Measurements from ENCODE around the gene ATF4.

DNA sequence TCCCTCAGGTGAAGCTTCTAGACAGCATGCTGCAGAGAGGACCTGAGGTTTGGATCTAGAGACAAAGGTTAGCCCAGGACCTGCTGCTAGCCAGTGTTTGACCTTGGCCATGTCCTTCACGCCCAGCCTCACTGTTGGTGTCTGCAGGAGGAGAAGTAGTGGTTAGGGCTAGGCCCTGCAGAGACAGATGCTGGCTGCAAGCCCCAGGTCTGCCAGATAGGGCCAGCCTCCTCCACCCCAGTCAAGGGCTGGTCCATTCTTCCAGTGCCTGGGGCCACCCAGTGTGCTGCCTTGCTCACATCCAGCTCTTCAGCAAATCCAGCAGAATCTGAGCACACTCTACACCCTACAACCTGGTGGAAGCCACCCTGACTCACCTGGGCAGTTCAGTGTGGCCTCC lies 39.8 kb upstream of the ATF4 start:
- TF ChIP-seq EP300 (IDR thresholded peaks at IDR 0.05) (no peak), CTCF (IDR thresholded peaks at IDR 0.05) (no peak), POLR2A (IDR thresholded peaks at IDR 0.05) (no peak)
